Measurements from ENCODE around the gene AHDC1. TPM values are rescaled to one million over a fixed set of nuclear protein-coding genes. Genes with fewer than 3 reads are reported as not detected.

Gene AHDC1
- total and polyA plus RNA-seq, 10 of the 15 experiments (the other 5 are each of a cell fraction or from before 2014, with no cell fraction given) = 0.21 to 13.0 (median 1.4) TPM

- TF ChIP-seq IRF4 (IDR thresholded peaks at IDR 0.05; ENCODE audit: low read depth, low read length) (no peak), MYC (IDR thresholded peaks at IDR 0.05; ENCODE audit: insufficient read depth, insufficient read length, insufficient replicate concordance, low read length, severe bottlenecking) (peak; percentile 33), CREM (IDR thresholded peaks at IDR 0.05; ENCODE audit: low read depth) (no peak), GABPA (IDR thresholded peaks at IDR 0.05; ENCODE audit: low read depth) (no peak), MAX (IDR thresholded peaks at IDR 0.05; ENCODE audit: low read depth, low read length) (0 out of 2 replicates have a peak, but pooled peaks have one; percentile 25), ZNF384 (IDR thresholded peaks at IDR 0.05; ENCODE audit: borderline replicate concordance, low read depth, low read length) (no peak)
Observed at GRCh38 chr1:27525296-27526272, 78.4 kb downstream of the AHDC1 start (continued).

GRCh38 chr1:27523337-27524020, 80.5 kb downstream of the AHDC1 start:
- in situ Hi-C loops (cut with MboI) = no loop called here
- ATAC-seq (no peak), FAIRE-seq (no peak)
- TF ChIP-seq CBFB (IDR thresholded peaks at IDR 0.05; ENCODE audit: low read depth) (no peak), NRF1 (conservative IDR thresholded peaks at IDR 0.05; ENCODE audit: low read depth, low read length) (no peak), MTA3 (IDR thresholded peaks at IDR 0.05; ENCODE audit: borderline replicate concordance, low read length) (no peak), CREM (IDR thresholded peaks at IDR 0.05; ENCODE audit: low read depth) (no peak), TBL1XR1 (IDR thresholded peaks at IDR 0.05; ENCODE audit: low read depth, low read length) (no peak), MLLT1 (IDR thresholded peaks at IDR 0.05) (no peak), LARP7 (IDR thresholded peaks at IDR 0.05) (no peak), STAT1 (conservative IDR thresholded peaks at IDR 0.05) (no peak), CHD4 (IDR thresholded peaks at IDR 0.05) (no peak), HDAC2 (IDR thresholded peaks at IDR 0.05) (no peak), POLR2AphosphoS2 (IDR thresholded peaks at IDR 0.05; ENCODE audit: low read depth, low read length) (no peak), KAT2A (conservative IDR thresholded peaks at IDR 0.05; ENCODE audit: control insufficient read depth, low read depth, low read length) (no peak), JUND (IDR thresholded peaks at IDR 0.05; ENCODE audit: low read depth, low read length) (no peak), BMI1 (IDR thresholded peaks at IDR 0.05; ENCODE audit: borderline replicate concordance) (no peak), ETV6 (conservative IDR thresholded peaks at IDR 0.05 in 1 of 2, IDR thresholded peaks at IDR 0.05 in 1 of 2; ENCODE audit: borderline replicate concordance in 1 of 2, low read depth in 1 of 2) (no peak)

More at GRCh38 chr1:27523337-27524020, 80.5 kb downstream of the AHDC1 start:
- Histone ChIP-seq H3K4me3 (no peak overlapping the region), H3K4me1 (ENCODE audit: control insufficient read depth, insufficient read depth, low read length) (peaks cover 30% of the 10 kb centered on the region), H3K27me3 (replicated peaks in 1 of 2; ENCODE audit: control insufficient read depth in 2 of 2, insufficient read depth in 2 of 2, low read length in 1 of 2) (no peaks in the 10 kb centered on the region), H3K4me2 (ENCODE audit: control insufficient read depth, insufficient read depth) (no peak overlapping the region), H3K79me2 (ENCODE audit: control insufficient read depth, insufficient read depth, low read length) (peaks cover 4% of the 10 kb centered on the region; the same call in 1 of the 2 replicates), H4K20me1 (ENCODE audit: control insufficient read depth, insufficient read depth) (no peaks in the 10 kb centered on the region), H3K9me3 (replicated peaks; ENCODE audit: control insufficient read depth, insufficient read depth, low read length) (no peaks in the 10 kb centered on the region), H2AFZ (ENCODE audit: control insufficient read depth, low read depth, low read length) (no peak overlapping the region), H3K9ac (ENCODE audit: control insufficient read depth, insufficient read depth, low read length) (no peak overlapping the region), H3K27ac (ENCODE audit: control insufficient read depth, insufficient read depth) (no peak overlapping the region), H3K36me3 (ENCODE audit: control insufficient read depth in 2 of 2, insufficient read depth in 2 of 2, low read length in 1 of 2) (no peaks in the 10 kb centered on the region)
- ChIA-PET CTCF (interaction anchor here (0.5 to 0.7 kb wide), 2 partner anchors 23 to 197 kb away, joined by 3 read pairs; no protein-coding TSS in a partner anchor), SMC1A (ENCODE audit: uncharacterized antibody, unreplicated experiment) (interaction anchor here (0.7 to 1.8 kb wide), 3 partner anchors 15 to 111 kb away, joined by 3 to 6 read pairs (median 3); partner anchors contain the start of gene WASF2), RAD21 (ENCODE audit: unreplicated experiment) (interaction anchor here (0.6 to 1.2 kb wide), 3 partner anchors 84 to 148 kb away, joined by 3 to 4 read pairs (median 3); no protein-coding TSS in a partner anchor), POLR2A (no interaction called here)
- 72% methylated on average over 8 of the region's 8 CpGs for WGBS (ENCODE audit: insufficient coverage, insufficient replicate concordance, low lambda C conversion rate, missing lambda C conversion rate)
- BruUV-seq (replicated peaks) = no TSS peak
- intact Hi-C loops (cut with micrococcal nuclease; ENCODE audit: unreplicated experiment) = no loop called here
- no peak for DNase-seq (ENCODE audit: low read depth, low spot score)
